CD14-positive monocyte (primary cell): Measurements from ENCODE around the gene PLXNC1. TPM values are rescaled to one million over a fixed set of nuclear protein-coding genes. Genes with fewer than 3 reads are reported as not detected.

Experiments
- DNase-seq, 3 donors: peaks; one replicate each; pipeline ENCODE4 v3.0.0-alpha.2; 2011 to 2022
- H2AFZ ChIP-seq: 2 replicates; pipeline ENCODE4 v1.6.0; 2012; ENCODE audit warnings: mild to moderate bottlenecking, low read depth, low read length, inconsistent platforms; ENCODE audit not compliant: insufficient read depth, poor library complexity, severe bottlenecking
- H3K27ac ChIP-seq, 2 donors: 1 replicate in 1 of 2; 2 replicates in 1 of 2; pipeline ENCODE4 v1.5.1; 2012 to 2013; ENCODE audit warnings: low read length in 2 of 2, control low read depth in 1 of 2, inconsistent platforms in 1 of 2, low read depth in 1 of 2, mild to moderate bottlenecking in 1 of 2
- H3K27me3 ChIP-seq, 2 donors: one replicate each; pipeline versions ENCODE4 v1.6.0 to v1.6.1; 2011 to 2013; ENCODE audit warnings: low read length in 2 of 2; ENCODE audit not compliant: control insufficient read depth in 2 of 2, insufficient read depth in 2 of 2
- H3K36me3 ChIP-seq, 2 donors: replicated peaks in 1 of 2; 1 replicate in 1 of 2; 2 replicates in 1 of 2; pipeline versions ENCODE4 v1.5.1 to v1.6.1; 2012 to 2013; ENCODE audit warnings: low read length in 2 of 2, control low read depth in 1 of 2, inconsistent platforms in 1 of 2, mild to moderate bottlenecking in 1 of 2; ENCODE audit not compliant: insufficient read depth in 2 of 2, control insufficient read depth in 1 of 2
- H3K4me1 ChIP-seq, 2 donors: 1 replicate in 1 of 2; 2 replicates in 1 of 2; pipeline versions ENCODE4 v1.5.1 to v1.6.1; 2012 to 2013; ENCODE audit warnings: low read length in 2 of 2, control low read depth in 1 of 2, inconsistent platforms in 1 of 2, mild to moderate bottlenecking in 1 of 2, moderate library complexity in 1 of 2; ENCODE audit not compliant: insufficient read depth in 2 of 2, control insufficient read depth in 1 of 2
- H3K4me2 ChIP-seq: replicated peaks from 2 replicates; pipeline ENCODE3; 2012; ENCODE audit warnings: low read length, moderate library complexity, mild to moderate bottlenecking; ENCODE audit not compliant: poor library complexity, severe bottlenecking; ENCODE audit errors: extremely low read depth
- H3K4me3 ChIP-seq, 3 experiments: fragments of 200-600 bp in 1 of 3; sonication (generic) in 1 of 3; replicated peaks in 1 of 3; 1 replicate in 2 of 3; 2 replicates in 1 of 3; pipeline ENCODE4 v1.5.1; 2011 to 2013; ENCODE audit warnings: low read length in 3 of 3, mild to moderate bottlenecking in 3 of 3, control low read depth in 2 of 3, low read depth in 2 of 3, inconsistent platforms in 1 of 3, moderate library complexity in 1 of 3
- H3K79me2 ChIP-seq: 2 replicates; pipeline ENCODE4 v1.6.0; 2012; ENCODE audit warnings: mild to moderate bottlenecking, control low read depth, inconsistent platforms, low read length, moderate library complexity; ENCODE audit not compliant: insufficient read depth
- H3K9ac ChIP-seq: 2 replicates; pipeline ENCODE4 v1.6.0; 2017; ENCODE audit warnings: low read length, mild to moderate bottlenecking; ENCODE audit not compliant: insufficient read depth, poor library complexity, severe bottlenecking
- H3K9me3 ChIP-seq, 2 donors: replicated peaks in 1 of 2; 1 replicate in 1 of 2; 2 replicates in 1 of 2; pipeline versions ENCODE4 v1.5.1 to v1.6.1; 2012 to 2013; ENCODE audit warnings: low read length in 2 of 2, control low read depth in 1 of 2; ENCODE audit not compliant: control insufficient read depth in 1 of 2, insufficient read depth in 1 of 2
- H4K20me1 ChIP-seq: 2 replicates; pipeline ENCODE4 v1.6.0; 2012; ENCODE audit warnings: mild to moderate bottlenecking, low read length, control low read depth, moderate library complexity; ENCODE audit not compliant: insufficient read depth
- H3K27ac Mint-ChIP-seq, 7 donors: one replicate each; pipeline ENCODE4 v1.8.0; 2020; ENCODE audit warnings: mild to moderate bottlenecking in 7 of 7, mixed read lengths in 7 of 7, moderate library complexity in 6 of 7, inconsistent platforms in 2 of 7
- H3K27me3 Mint-ChIP-seq, 3 donors: one replicate each; pipeline ENCODE4 v1.8.0; 2021 to 2022; ENCODE audit warnings: low read depth in 3 of 3, mild to moderate bottlenecking in 3 of 3, mixed read lengths in 3 of 3, moderate library complexity in 3 of 3, inconsistent platforms in 1 of 3
- H3K36me3 Mint-ChIP-seq, 2 donors: one replicate each; pipeline ENCODE4 v1.8.0; 2020; ENCODE audit warnings: mixed read lengths in 2 of 2, inconsistent platforms in 1 of 2, mild to moderate bottlenecking in 1 of 2
- H3K4me1 Mint-ChIP-seq: one replicate; pipeline ENCODE4 v1.8.0; 2020; ENCODE audit warnings: mild to moderate bottlenecking, mixed read lengths
- H3K4me3 Mint-ChIP-seq, 2 donors: one replicate each; pipeline ENCODE4 v1.8.0; 2020; ENCODE audit warnings: mild to moderate bottlenecking in 2 of 2, mixed read lengths in 2 of 2, moderate library complexity in 1 of 2
- H3K9me3 Mint-ChIP-seq, 7 donors: one replicate each; pipeline ENCODE4 v1.8.0; 2020 to 2022; ENCODE audit warnings: mixed read lengths in 7 of 7, mild to moderate bottlenecking in 6 of 7, moderate library complexity in 6 of 7, inconsistent platforms in 2 of 7
- WGBS: methylation state at CpG from one replicate; pipeline ENCODE4 v1.1.5; 2013; ENCODE audit warnings: missing lambda C conversion rate; ENCODE audit not compliant: insufficient coverage; 5-methylcytosine and 5-hydroxymethylcytosine counted together
- intact Hi-C, 2 donors: fragments of 100-400 bp; cut with micrococcal nuclease; formaldehyde crosslinking; loops; one replicate each; pipeline versions ENCODE4 v1.15.0 to v1.15.1; 2023
- polyA plus RNA-seq, 3 donors: library from polyadenylated mRNA; depleted of rRNA in 1 of 3; unstranded in 2 of 3; stranded (reverse) in 1 of 3; fragments of 300-500 nt in 2 of 3; fragments of >200 nt in 1 of 3; fragmentation: Illumina TruSeq in 2 of 3; gene quantifications; 1 replicate in 2 of 3; 2 replicates in 1 of 3; pipeline ENCODE4 v1.2.3, GENCODE V29; 2012 to 2021
- TF ChIP-seq, protein P1 (sequence below): fragments of 200-600 bp; IDR thresholded peaks from one replicate; pipeline ENCODE4 v1.8.0; 2022; ENCODE audit warnings: antibody characterized with exemption, mild to moderate bottlenecking

PLXNC1 gene
- polyA plus RNA-seq, 3 donors, result 14.3 to 35.2 (median 15.4) TPM

DNA sequence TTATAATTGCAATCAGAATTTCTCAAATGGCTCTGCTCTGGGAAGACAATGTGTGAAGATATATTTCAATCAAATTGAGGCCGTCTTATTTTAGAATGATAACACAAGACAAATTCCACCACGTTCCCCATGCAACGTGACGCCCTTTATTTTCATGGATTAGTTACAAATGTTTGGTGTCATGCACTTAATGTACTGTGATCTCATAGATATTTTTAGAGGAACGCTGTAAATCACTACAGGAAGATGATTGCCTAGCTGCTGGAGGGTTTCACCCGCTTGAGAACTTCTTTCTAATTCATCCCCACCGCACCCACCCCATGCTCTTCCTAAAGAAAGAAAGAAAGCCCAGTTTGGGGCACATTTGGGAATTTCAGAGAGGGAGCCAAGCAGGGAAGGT lies 117.2 kb downstream of the PLXNC1 start:
- H3K9me3 Mint-ChIP-seq, result peaks cover 0 to 4% (median 0%) of the 10 kb centered on the region in 7 donors
- H3K27me3 Mint-ChIP-seq, result no peaks in the 10 kb centered on the region
- H3K4me1 ChIP-seq, result peaks cover 71% of the 10 kb centered on the region in 2 donors
- no CpG with 5 or more reads among the region's 7 CpGs for WGBS
- H3K36me3 Mint-ChIP-seq, result peaks cover 58 to 72% of the 10 kb centered on the region in 2 donors
- H3K27me3 ChIP-seq, result no peaks in the 10 kb centered on the region
- H2AFZ ChIP-seq, result no peak overlapping the region
- H3K36me3 ChIP-seq, result peaks cover 15 to 54% of the 10 kb centered on the region in 2 donors
- H3K4me2 ChIP-seq, result no peak overlapping the region
- no peak for DNase-seq
- no peaks in the 10 kb centered on the region for H4K20me1 ChIP-seq
- peak overlapping the region in 1 of 2 donors; percentile 46 for H3K27ac ChIP-seq
- H3K27ac Mint-ChIP-seq, result peak overlapping the region in 6 of 7 donors; percentile 61 to 92 (median 88)
- no peaks in the 10 kb centered on the region for H3K79me2 ChIP-seq
- intact Hi-C loops, result loop anchor here (10.0 kb wide), 2 partner anchors 111 to 121 kb away; partner anchors contain the start of gene PLXNC1 (in 1 of the 2)
- no peak overlapping the region for H3K4me3 Mint-ChIP-seq
- H3K4me3 ChIP-seq, result no peak overlapping the region
- TF ChIP-seq, protein P1, sequence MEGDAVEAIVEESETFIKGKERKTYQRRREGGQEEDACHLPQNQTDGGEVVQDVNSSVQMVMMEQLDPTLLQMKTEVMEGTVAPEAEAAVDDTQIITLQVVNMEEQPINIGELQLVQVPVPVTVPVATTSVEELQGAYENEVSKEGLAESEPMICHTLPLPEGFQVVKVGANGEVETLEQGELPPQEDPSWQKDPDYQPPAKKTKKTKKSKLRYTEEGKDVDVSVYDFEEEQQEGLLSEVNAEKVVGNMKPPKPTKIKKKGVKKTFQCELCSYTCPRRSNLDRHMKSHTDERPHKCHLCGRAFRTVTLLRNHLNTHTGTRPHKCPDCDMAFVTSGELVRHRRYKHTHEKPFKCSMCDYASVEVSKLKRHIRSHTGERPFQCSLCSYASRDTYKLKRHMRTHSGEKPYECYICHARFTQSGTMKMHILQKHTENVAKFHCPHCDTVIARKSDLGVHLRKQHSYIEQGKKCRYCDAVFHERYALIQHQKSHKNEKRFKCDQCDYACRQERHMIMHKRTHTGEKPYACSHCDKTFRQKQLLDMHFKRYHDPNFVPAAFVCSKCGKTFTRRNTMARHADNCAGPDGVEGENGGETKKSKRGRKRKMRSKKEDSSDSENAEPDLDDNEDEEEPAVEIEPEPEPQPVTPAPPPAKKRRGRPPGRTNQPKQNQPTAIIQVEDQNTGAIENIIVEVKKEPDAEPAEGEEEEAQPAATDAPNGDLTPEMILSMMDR, result no peak
- H3K9ac ChIP-seq, result no peak overlapping the region
- H3K4me1 Mint-ChIP-seq, result peaks cover 63% of the 10 kb centered on the region
- no peaks in the 10 kb centered on the region for H3K9me3 ChIP-seq

DNA sequence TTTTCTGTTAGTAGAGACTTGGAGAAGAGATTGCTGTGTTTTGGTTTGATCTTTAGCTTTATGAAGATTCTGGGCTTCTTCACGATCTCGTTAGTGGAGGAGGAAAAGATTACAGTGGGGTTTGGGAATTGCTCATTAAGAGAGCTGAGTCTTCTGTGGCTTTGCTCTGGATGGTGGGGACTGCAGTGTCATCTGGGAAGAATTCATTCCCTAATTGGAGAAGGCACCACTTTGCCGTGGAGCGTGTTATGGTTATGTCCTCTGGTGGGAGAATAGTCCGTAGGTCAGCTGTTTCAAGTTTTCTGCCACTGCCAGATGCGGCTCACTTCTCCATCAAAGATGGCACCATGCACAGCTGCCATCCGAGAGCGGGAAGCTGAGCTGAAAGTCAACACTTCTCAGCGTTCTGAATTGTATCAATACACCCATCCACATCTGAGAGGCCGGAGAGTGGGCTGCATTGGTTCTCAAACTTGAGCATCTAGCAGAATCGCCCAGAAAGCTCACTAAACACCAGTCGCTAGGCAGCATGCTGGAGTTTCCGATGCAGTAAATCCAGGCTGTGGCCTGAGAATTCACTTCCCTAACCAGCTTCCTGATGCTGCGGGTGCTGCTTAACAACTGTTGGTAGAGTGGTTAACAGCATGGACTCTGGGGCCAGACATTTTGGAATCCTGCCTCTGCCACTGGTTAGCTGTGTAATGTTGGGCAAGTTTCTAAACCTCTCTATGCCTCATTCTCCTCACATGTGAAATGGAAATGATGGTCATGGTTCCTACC lies 117.8 kb downstream of the PLXNC1 start:
- H3K4me1 Mint-ChIP-seq, result peaks cover 68% of the 10 kb centered on the region
- Histone ChIP-seq H3K79me2 (no peaks in the 10 kb centered on the region), H3K9ac (no peak overlapping the region), H3K36me3 (peaks cover 9 to 51% of the 10 kb centered on the region in 2 donors), H2AFZ (no peak overlapping the region), H3K9me3 (no peaks in the 10 kb centered on the region), H3K27me3 (no peaks in the 10 kb centered on the region), H3K27ac (peak overlapping the region; percentile 20 to 46), H4K20me1 (no peaks in the 10 kb centered on the region), H3K4me2 (peak overlapping the region; percentile 34), H3K4me3 (no peak overlapping the region), H3K4me1 (peaks cover 72 to 76% of the 10 kb centered on the region in 2 donors)
- H3K27me3 Mint-ChIP-seq, result no peaks in the 10 kb centered on the region
- DNase-seq, result peak; percentile 44 to 82 (median 59)
- H3K4me3 Mint-ChIP-seq, result peak overlapping the region in 1 of 2 donors; percentile 68
- H3K27ac Mint-ChIP-seq, result peak overlapping the region; percentile 80 to 92 (median 87)
- H3K36me3 Mint-ChIP-seq, result peaks cover 55 to 67% of the 10 kb centered on the region in 2 donors
- intact Hi-C loops, result loop anchor here (2.0 to 10.0 kb wide), 3 partner anchors 25 to 121 kb away; partner anchors contain the start of gene PLXNC1 (in 1 of the 2)
- TF ChIP-seq, protein P1, result no peak
- H3K9me3 Mint-ChIP-seq, result peaks cover 0 to 4% (median 0%) of the 10 kb centered on the region in 7 donors
- WGBS, result 64% methylated on average over 9 of the region's 14 CpGs
